GM10847 (cell line): ENCODE data around the gene VWA5B1.

ENCODE experiments used
- POLR2A ChIP-seq: IDR thresholded peaks from 2 replicates; pipeline ENCODE4 v1.6.1; 2011; ENCODE audit not compliant: insufficient read length; ENCODE audit errors: extremely low read depth

VWA5B1 gene

DNA sequence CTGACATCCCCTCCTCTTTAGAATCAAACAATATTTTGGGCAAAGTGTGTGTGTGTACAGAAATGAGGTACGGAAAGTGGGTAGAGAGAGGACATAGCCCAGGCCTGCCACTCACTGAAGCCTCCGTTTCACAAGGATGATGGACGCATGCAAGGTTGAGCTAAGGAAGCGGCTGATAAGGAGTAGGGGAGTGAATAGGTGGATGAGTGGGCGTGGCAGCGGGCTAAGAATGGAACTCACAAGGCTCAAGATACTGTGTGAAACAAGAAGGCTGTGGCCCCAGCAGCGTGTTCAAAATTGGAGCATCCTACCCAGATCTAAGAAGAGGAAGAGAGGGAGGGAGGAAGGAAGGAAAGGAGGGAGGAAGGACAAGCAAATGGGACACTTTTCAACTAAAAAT lies 37.5 kb downstream of the VWA5B1 start:
- no peak for TF ChIP-seq POLR2A

DNA sequence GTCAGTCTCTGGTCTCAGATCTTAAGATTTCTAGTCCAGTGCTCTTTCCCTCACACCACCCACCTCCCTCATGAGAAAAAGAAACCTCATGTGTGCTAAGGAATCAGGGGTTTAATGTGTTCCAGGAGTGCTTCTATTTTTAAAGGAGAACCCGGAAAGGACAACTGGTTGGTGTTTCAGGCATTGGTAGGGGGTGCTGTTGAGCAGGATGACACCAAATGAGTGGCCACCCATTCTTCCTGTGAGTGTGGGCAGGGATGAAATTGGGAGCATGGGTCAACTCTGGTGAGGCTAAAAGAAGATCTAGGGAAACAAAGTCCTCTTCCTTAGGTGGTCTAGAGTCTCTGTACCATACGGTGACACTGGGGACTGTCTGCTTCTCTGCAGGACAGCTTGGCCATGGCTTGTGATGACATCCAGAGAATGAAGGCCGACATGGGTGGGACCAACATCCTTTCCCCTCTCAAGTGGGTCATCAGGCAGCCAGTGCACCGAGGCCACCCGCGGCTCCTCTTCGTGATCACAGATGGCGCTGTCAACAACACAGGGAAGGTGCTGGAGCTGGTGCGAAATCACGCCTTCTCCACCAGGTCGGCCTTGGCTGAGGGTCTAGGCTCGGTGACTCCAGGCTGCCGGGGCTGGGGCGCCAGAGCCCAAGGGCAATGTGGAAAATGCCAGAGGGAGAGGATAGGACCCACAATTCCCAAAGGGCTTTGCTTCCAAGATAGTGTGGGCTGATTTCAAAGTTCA lies 39.3 kb downstream of the VWA5B1 start:
- TF ChIP-seq POLR2A = no peak

DNA sequence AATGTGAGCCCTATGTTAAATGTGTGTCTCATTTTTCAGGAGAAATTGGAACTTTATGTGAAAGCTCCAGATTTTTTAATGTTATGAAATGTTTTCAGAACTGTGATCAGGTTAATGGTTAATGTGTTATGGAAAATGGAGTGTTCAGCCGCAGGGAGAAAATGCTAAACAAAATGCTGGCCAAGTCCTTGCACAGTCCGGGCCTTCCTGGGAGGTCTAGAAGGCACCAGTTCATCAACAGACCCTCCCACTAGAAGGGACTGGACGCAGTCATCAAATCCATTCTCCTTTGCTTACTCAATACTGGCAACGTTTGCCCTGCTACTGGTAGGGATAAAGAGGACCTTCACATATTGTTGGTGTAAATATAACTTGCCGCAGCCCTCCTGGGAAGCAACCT lies 43.4 kb downstream of the VWA5B1 start:
- TF ChIP-seq POLR2A = no peak

DNA sequence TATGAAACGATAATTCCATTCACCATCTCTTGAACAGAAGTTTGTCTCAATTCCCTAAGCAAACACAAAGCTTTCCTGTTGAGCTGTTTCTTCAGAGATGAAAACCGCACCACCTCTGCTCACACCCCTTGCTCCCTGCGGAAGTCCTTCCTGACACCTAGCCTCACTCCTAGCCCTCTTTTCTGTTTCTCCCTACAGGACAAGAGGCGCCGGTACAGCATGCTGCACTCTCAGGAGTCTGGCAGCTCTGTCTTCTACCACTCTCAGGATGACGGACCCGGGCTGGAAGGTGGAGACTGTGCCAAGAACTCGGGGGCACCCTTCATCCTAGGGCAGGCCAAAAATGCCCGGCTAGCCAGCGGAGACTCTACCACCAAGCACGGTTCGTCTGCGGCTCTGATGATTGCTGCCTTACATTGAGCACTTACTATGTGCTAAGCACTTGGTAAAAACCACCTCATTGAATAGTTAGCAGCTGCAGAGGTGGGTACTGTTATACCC lies 45.5 kb downstream of the VWA5B1 start:
- TF ChIP-seq POLR2A = no peak

DNA sequence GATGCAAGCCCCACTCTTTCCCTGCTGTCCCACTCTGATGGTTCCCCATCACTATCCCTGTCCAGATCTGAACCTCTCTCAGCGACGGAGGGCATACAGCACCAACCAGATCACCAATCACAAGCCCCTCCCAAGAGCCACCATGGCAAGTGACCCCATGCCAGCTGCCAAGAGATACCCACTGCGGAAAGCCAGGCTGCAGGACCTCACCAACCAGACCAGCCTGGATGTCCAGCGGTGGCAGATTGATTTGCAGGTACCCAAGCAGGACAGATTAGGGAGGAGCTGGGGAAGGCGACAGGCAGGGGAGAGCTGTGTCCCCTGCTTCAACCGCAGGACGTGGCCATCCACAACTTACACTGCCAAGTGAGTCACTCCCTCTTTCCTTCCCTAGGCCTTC lies 46.9 kb downstream of the VWA5B1 start:
- no peak for TF ChIP-seq POLR2A

DNA sequence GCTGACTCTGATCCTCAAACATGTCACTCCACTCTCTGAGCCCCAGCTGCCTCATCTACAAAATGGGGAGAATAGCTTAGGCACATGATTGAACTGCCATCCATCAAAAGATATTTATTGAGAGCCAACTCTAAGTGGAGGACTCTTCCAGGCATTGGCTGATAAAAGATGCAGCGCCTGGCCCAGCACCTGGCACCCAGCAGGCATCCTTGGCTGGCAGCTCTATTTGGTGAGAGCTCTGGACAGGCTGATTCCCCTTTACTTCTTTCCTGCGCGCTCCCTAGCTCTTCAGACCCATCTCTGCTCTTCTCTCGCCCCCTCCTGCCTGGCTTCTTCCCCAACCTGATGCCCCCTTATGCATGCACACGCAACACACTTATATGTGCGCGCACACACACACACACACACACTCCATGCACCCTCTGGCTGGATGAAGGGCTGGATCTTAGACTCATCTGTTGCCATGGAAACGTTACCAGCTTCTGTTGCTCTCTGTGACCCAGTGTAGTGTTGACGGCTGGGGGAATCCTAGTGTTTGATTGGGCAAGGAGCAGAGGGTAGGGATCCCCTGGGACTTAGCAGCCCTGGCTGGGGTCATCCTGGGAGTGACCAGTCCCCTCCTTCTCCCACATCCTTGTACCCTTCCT lies 49.3 kb downstream of the VWA5B1 start:
- TF ChIP-seq POLR2A = no peak

DNA sequence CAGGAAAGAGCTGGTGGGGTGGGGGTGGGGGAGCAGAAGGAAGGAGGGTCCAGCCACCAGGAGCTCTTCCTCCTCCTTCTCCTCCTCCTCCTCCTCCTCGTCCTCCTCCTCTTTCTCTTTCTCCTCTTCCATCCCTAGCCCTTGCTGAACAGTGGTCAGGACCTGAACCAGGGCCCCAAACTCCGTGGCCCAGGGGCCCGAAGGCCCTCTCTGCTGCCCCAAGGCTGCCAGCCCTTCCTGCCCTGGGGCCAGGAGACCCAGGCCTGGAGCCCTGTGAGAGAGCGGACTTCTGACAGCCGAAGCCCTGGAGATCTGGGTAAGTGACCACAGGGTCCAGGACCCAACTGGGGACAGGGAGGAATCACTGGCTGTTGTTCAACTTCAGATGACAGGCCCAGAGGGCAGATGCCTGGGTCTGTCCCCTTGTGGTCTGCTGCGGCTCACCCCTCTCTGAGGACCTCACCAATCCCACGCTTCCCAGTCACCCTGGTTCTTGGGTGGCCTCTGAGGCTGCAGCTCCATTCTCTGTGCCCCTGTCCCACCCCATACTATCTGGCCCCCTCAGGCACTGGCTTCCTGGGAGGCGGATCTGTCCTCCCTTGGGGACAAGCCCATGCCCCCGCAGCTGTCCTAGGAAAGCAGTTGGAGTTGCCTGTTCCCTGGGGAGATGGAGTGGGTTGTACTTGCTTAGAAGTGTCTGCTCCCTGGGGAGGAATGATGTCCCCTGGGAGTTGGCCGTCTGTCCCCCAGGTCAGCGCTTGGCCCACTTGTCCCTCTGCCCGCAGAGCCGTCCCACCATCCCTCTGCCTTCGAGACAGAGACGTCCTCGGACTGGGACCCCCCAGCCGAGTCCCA lies 51.8 kb downstream of the VWA5B1 start:
- TF ChIP-seq POLR2A = no peak

DNA sequence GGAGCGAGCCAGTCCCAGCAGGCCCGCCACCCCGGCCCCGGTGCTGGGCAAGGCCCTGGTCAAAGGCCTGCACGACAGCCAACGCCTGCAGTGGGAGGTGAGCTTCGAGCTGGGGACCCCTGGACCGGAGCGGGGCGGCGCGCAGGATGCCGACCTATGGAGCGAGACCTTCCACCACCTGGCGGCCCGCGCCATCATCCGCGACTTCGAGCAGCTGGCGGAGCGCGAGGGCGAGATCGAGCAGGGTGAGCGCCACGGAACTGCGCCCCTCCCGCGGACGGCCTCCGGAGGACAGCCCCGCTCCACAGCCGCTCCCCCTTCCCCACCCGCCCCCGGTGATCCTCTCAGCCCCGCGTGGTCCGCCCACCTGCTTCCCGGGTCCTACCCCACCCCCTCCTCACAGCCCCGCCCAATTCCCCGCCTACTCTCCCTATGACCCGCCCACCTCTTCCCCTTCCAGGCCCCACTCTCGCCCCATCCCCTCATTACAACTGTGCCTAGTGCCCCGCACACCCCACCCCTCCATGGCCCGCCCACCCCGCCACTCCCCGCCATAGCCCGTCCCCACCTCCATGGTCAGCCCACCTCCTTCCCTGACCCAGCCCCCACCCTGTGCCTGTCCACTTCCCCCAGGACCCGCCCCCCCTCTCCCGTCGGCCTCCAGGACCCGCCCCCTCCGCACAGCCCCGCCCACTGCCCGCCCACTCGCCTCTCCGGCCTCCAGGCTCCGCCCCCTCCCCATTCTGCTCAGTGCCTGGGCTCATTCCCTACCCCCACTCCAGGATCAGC lies 52.7 kb downstream of the VWA5B1 start:
- TF ChIP-seq POLR2A = no peak

DNA sequence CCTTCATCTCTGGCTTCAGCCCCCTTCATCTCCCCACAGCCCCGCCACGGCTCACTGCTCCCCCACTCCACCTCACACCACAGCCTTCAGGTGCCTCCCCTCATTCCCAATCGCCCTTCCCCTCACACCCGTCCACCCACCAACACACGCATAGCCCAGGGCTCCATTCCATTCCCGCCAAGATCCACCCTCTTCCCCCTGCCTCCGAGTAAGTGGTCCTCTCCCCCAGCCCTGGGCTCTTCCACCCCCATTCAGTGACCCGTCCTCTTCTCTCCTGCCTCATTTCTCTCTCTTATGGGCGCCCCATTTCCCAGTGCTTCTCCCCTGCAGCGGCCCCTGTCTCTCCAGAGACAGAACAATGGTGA lies 53.2 kb downstream of the VWA5B1 start:
- TF ChIP-seq POLR2A = no peak

DNA sequence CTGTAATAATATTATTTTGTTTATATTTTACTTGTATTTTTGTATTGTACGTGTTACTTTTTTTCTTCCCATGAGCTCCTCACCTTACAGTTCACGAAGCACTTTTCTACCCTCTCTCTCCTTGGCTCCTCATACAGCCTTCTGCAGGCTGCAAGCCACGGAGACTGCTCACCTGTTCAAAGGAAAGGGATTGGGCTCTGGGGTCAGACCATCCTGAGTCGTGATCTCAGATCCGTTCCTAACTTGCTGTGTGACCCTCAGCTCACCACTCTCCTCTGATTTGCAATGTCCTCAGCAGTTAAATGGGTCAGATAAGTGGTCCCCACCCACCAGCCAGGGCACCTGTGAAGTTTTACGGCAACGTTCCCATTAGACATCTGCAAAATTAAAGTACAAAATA lies 54.1 kb downstream of the VWA5B1 start:
- no peak for TF ChIP-seq POLR2A

DNA sequence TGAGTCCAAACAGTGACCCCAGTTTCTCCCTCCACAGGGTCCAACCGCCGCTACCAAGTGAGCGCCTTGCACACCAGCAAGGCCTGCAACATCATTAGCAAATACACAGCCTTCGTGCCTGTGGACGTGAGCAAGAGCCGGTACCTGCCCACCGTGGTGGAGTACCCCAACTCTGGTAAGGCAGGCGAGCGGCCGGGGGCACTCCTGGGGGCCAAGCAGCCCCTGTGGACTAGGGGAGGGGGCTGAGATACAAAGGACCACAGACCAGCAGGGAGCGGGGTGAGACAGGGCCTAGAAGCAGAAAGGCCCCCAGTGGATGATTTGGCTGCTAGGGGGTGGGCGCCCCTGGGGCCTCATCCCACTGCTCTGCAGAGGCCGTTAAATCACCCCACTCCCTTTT lies 54.7 kb downstream of the VWA5B1 start:
- TF ChIP-seq POLR2A = no peak

DNA sequence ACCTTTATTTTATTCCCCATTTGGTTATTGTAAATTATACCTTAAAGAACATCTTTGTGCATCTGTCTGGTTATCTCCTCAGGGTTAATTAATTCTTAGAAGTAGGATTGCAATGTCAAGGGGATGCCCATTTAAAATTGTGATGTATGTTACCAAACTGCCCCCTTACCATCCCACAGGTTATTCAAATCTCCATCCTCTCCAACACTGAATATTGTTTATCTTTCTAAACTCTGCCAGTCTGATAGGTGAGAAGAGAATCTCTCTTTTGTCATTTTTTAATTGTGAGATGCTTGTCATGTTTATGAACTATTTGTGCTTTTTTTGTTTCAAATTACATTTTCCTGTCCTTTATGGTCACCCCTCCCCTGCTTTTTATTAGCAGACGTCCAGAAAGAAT lies 55.8 kb downstream of the VWA5B1 start:
- no peak for TF ChIP-seq POLR2A

DNA sequence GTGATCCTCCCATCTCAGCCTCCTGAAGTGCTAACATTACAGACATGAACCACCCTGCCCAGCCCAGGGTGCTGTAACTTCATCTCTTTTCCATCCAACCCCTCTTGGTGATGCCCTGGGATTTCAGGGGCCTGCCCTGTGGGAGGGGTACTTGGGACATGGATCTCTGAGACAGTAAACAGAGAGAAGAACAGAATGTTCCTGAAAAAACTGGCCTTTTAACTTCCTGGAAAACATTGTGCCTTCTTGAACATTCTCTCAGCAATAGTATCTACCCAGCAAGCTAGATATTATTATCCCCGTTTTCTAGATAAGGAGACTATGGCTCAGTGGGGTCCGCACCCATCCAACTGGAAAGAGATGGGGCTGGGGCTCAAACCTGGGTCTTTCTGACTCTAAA lies 57.0 kb downstream of the VWA5B1 start:
- TF ChIP-seq POLR2A = no peak

DNA sequence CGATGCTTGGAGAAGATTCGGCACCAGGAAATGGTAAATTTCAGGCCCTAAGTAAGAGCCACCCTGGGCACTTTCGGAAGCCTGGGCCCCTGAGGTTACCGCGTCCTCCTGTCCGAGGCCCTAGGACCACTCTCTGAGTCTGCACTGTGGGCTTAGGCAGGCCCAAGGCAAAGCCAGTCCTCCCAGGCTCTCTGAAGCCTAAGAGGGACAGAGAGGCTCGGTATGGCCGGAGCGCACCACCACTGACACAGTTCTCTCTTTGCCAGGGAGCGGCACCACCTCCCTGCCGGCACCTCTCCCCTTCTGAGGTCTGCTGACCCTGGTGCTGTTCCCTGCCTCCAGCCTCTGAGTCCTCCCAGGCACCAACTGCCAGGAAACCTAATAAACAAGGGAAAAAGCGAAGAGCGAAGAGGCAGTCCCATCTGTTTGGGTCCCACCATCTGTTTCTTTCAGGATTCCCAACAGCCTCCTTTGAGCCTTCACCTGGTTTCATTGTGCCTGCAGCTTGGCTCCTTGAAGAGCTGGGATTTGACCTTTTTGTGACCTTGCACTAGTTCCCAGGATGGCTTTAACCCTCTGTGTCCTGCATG lies 57.7 kb downstream of the VWA5B1 start:
- TF ChIP-seq POLR2A = no peak

DNA sequence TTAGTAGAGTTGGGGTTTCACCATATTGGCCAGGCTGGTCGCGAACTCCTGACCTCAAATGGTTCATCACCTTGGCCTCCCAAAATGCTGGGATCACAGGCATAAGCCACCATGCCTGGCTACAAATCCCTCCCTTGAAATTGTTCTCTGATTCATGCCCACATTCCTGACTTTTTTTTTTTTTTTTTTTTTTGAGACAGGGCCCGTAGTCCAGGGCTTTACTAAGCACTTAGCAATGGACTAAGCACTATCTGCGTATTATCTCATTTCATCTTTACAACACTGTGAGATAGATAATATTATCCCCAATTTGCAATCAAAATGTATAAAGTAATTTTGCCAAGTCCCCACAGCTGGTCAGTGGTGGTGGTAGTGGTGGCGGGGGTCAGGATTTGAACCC lies 58.9 kb downstream of the VWA5B1 start:
- no peak for TF ChIP-seq POLR2A
